Islet precursor cell (in vitro differentiated cells): ENCODE results near the gene HSF5.
A peak's percentile ranks its signal among the peaks of the same experiment; 100 is the strongest.
"Not testable (repeated sequence)": the region's sequence is repeated elsewhere in the genome, so short reads cannot be mapped to it uniquely, and the experiment has no call there.

Source experiments
- DNase-seq: peaks from one replicate; pipeline ENCODE4 v3.0.0-alpha.2; 2018

The HSF5 gene

DNA sequence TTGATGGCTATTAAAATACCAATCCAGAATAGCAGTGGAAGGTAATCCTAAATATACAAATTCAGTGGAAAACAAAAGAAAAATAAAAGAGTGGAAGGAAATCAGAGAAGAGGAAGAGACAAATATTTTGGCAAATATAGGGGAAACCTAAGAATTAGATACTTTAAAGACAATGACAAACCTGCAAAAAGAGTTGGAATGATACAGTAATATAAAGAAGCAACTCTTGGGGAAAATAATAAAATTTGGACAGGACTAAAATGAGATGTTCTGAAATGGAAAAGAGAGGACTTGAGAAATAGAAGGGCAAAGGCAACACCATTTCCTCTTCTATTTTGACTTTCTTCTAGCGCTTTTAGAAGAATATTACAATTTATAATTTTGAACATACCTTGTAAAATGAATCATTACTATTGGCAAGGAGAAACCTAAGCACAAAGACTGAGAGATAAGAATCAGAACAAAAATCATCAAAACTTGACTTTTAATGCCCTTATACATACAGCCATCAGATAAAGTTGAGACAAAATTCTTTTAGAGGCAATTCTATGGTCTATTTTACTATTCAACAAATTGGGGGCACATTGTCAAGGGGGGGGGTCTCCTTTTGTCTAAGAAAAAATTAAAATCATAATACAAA lies 76.0 kb downstream of the HSF5 start:
- no peak for DNase-seq

DNA sequence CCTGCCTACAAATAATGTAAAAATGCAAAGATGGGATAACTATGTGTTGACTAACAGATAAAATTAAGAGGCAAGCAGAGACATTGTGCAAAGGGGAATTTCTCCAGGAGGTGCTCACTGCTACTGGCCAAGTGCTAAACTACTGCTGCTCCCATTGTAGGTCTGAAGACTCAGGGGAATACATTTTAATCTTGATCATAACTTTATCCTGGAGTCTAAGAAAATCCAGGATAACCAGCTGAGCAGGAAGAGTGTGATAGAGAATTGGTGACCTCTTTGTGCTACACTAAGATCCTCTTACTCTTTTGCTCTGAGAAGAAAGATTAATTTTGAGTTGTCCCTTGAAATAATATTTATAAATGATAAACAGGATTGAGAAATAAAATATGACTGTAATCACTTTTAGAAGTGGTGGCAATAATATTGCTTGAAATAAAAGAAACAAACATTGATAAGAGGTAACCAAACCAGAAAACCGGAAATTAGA lies 76.8 kb downstream of the HSF5 start:
- DNase-seq, result no peak

DNA sequence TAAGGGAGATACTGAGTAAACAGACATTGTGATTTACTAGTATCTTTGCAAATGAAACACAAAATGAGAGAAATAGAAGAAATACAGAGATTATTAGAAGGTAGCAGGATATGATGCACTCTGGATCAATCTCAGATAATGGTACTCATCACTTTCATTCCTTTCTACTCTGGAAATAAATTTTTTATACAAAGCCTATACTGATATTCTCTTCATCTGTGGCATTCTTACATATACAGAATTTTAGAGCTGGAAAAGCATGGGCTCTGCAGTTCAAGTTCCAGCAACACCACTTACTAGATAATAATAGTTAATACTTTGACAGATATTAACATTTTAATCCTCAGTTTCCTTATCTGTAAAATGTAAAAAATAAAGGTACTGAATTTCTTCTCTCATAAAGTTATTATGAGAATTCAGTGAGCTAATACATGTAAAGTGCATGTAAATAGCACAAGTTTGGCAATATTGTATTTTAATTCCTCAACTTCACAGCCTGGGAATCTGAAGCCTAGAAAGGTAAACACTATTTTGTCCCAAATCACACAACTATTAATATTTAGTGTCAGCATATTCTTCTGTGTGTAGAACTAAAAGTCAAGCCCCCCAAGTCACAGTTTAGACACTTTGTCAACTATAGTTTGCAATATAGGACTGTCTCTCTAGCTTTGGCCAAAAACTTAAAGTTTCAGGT lies 77.3 kb downstream of the HSF5 start:
- DNase-seq, result no peak

DNA sequence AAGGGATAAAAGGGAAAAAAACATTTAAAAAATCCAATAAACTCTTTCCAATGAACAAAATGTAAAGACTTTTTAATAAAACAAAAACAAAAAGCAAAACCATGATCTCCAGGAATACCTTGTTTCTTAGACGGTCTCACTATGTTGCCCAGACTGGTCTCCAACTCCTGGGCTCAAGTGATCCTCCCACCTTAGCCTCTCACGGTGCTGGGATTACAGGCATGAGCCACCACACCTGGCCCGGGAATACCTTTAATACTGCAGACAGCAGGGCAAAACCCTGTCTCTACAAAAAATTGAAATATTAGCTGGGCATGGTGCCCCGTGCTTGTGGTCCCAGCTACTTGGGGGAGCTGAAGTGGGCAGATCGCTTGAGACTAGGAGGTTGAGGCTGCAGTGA lies 78.8 kb downstream of the HSF5 start:
- DNase-seq, result no peak

DNA sequence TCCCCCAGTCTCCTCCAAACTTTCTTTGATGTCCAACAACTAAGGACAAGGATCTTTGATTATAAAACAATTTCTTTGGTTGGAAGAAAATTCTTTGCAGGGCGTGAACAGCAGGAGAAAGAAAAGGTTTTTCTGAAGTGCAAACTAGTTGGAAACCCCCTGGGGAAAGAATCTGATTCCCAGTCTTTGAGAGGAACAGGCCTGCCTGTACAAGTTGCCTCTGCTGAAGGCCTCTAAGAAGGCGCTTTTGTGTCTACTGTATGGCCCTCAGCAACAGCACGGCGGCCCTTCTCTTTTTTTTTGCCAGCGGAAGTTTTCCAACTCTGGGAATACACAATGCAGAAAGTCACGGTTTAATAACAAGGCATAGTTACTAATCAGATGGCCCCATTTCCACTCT lies 84.9 kb downstream of the HSF5 start:
- peak; percentile 88 for DNase-seq

DNA sequence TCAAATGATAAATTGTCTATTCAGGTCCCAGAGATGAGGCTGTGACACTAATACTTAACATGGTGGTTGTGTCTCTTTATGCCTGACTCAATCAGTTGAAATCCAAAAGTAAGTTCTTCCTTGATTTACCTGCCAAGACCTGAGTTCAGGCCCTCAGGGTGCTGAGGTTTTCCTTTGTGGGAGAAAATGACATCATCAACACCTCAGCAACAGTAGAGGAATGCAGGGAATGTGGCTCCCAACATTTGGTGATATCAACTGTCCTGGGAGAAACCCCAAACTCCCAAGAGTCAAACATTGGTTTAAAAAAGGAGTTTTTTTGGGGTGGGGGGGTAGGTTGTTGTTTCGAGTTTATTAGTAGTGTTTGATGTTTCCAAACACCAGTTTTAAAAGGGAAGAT lies 85.5 kb downstream of the HSF5 start:
- DNase-seq, result peak; percentile 89

DNA sequence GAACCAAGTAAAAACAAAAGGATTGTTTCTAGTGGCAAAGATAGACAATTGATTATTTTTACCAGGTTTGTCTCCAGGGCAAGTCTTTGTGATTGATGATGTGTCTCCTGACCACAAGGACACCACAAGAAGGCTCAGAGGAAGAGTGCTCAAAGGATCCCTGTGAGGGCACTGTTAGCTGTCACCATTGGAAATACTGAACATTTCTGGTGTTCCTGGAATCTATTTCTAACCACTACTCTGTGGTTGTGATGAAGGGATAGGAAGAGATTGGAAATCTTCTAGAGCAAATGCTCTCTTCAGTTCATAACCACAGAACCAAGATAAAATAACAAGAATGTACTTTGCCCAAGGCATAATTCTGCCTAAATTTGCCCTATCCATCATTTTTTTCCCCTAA lies 86.2 kb downstream of the HSF5 start:
- peak; percentile 92 for DNase-seq

DNA sequence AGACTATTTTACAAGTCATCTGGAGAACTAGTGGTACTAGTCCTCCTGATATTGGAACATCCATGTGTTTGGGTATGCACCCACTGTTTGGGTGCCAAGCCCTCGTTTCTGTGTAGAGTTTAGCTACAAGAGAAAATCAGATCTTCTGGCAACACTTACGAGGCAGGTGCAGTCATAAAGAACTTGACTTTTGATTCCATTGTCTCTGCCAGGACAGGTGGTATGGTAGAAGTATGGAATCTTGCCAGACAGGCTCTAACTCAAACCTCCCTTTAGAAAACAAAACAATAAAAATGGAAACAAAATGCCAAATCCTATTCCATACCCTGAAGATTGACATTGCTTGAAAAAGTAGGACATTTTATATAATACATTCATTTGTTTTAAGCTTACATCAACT lies 86.9 kb downstream of the HSF5 start:
- no peak for DNase-seq

DNA sequence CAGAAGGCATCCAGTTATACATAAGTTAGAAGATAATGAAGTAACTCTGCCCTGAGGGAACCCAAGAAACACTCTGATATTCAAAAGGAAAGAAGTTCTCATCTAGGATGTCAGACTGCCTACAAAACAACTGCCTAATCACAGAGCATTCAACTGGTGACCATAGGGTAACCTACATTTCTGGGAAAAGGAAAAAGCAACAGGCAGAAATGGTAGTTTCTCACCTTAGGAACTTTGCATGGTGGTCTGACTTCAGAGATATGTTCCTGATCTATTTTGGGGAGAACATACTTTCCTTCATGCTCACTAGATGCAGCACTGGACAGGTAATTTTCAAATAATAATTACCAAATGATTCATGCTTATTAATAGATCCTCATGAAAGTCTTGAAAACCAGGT lies 87.4 kb downstream of the HSF5 start:
- DNase-seq, result no peak

DNA sequence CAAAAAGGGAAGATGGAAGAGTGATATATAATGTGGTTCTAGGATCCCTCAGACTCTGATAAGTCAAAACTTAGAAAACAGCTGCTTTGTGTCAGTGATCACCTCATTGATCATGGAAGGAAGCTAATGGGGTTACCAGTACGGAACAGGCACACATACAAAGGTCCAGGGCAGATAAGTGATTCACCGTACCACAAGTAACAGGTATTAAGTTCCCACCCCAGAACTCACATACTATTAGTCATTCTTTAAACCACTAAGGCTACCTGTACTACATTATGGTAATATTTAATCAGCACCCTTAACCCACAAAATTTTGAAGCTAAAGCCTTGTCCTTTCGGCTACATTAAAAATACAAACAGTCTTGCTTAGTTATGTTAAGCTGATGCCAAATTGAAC lies 88.2 kb downstream of the HSF5 start:
- no peak for DNase-seq

DNA sequence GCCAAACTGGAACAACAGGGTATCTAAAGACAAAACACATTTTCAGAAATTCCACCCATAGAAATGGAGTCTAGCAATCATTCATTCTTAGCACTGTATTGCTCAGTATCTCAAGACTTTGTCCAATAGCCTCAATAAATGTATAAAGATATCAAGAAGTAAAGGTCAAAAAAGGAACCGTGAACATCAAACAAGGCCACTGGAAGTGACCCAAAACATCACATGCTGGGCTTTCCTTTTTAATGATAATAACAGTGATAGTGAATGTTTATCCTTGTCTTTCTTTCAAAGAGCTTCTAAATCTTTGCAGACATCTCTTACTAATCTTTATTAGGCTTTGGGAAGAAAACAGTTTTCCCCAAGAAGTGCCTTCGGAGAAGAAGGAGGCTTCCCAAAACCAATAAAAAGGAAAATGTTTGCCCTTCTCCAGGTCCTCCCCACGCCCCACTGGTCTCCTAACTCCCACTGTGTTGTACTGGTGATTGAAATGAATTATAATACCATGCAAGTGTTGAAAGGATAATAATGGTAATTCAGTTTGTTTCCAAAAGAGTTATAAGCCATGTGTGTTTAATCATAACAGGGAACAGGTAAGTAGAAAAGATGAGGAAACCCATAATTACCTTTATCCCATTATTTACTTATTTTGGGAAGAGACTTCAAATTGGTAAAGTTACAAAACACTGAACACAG lies 89.5 kb downstream of the HSF5 start:
- no peak for DNase-seq

DNA sequence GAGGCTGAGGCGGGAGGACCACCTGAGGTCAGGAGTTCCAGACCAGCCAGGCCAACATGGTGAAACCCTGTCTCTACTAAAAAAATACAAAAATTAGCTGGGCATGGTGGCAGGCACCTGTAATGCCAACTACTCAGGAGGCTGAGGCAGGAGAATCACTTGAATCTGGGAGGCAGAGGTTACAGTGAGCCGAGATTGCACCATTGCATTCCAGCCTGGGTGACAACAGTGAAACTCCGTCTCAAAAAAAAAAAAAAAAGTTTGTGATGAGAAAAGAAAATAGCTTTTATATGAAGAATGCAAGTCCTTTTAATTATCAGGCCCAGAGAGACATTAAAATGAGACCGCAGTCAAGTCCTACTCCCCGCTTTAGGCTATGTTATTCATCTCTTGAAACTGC lies 90.8 kb downstream of the HSF5 start:
- not testable (repeated sequence) for DNase-seq

DNA sequence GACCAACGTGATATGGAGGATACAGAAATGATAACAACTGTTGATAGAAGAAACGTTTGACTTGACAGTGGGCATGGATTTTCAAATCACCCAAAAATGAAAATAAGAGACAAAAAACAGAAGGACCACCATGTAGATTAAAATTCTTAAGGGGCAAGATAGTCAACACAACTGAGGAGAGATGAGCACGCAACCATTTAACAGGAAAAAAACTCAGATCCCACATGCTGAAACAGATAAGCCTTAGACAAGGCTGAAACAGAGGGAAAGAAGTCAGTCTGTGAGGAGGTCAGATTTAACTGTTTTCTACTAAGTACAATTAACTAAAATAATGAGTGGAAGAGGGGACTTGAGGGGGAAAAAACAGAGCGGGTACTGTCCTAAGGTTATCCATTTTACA lies 92.0 kb downstream of the HSF5 start:
- DNase-seq, result no peak

DNA sequence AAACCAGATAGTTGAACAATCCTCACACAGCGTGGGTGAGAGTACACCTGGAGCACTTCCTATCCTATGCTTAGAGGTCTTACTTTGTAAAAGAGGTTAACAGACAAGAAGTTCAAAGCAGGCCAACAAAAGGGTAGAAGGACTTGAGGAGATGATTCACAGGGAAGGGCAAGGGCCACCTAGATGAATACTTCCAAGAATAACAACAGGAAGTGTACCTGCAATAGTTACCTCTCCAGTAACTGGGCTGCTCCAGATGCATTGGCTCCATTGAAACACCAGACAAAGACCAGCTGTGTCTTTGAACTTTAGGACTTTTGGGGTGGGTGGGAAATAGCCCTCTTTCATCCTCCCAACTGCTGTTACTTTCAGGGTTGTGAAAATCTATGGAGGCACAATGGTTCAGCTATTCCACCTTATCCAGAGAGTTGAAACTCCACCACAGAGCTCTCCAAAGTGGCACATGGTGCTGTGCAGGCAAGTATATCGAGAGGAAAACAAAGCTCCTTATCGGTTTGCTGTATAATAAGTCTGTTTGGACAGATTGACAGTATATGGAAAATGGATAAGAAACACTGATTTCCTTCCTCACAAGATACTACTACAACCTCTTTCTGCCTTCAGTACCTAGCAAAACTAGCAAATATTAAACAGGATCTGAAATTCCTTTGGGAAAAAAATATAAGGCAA lies 93.5 kb downstream of the HSF5 start:
- no peak for DNase-seq

DNA sequence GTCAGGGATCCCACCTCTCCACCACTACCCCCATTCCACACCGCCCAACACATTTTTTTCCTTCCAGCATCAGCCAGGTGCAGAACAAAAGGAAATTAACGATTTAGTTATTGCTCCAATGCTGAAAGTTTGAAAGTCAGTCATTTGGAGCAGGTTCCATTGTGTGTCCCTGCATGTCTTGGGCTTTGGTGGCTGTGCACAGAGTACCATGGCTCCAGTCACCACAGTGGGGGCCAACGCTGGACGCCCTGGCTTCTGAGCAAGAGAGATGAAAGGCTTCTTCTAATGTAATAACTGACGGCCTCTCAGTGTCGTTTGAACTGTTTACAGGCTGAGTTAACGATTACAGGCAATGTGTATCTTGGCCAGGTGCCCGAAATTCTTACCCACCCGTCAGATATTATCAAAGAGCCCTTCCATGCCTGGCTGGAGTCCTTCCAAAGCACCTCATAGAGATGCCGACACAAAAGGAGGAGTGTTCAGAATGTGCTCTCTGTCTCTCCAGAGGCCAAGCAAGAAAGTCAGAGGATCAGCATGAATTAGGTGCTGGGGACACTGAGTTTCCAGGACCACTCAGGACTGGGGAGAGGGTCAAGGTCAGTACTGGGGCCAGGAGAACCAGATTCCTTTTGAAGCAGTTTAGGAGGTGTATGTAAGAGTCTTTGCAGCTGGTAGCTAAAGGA lies 96.8 kb downstream of the HSF5 start:
- DNase-seq, result peak; percentile 76

DNA sequence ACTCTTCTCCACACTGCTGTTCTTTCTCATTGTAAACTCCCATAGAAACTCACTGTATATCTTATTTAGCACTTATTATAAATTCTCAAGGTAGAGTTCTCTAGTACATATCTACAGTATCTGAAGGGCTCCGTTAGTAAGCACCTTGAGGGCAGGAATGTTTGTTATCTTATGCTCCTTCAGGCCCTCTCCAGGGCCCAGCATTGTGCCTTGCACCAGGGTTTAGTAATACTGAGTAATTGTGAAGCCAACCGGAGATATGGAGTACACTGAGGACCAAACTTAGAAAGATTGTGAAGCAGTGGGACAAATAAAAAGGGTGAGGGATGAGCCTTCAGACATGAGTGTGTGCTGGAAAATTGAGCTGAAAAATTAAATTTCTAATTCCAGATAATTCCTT lies 97.3 kb downstream of the HSF5 start:
- DNase-seq, result no peak

DNA sequence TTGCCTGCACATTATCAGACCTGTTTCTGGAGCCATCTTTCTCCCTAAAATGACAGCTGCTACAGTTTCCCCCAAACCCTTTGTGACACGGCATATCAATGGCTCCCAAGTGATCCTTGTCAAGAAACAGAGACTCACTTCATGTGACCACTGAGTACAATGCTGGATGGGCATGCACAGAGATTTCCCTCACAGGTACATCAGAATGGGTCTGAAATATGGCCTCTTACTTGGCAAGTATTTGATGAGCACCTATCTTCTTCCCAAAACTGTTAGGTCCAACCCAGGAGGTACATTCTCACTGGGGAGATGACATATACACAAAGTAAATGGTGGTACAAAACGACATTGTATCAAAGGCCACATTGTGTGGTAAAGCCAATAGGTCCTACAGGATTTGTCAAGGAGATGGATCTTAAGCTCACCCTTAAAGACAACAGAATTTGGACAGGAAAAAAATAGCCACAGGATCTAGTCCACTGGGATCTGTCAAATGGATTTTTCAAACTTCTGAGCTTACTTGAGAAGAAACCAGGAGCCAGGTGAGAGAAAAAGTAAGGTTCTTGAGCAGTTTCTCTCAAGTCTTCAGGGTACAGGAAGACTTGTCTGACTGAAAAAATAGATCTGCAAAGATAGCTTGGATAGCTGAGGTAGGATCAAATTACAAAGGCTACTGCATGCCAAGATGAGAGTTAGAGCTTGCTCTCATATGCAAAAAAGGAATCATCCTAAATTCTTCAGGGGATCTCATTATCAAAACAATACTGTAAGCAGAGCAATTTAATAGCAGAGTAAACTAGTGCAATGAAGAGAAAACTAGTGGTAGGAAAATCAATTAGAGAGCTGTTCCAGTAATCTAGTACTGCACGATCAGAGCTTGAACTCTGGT lies 99.7 kb downstream of the HSF5 start:
- DNase-seq, result no peak

DNA sequence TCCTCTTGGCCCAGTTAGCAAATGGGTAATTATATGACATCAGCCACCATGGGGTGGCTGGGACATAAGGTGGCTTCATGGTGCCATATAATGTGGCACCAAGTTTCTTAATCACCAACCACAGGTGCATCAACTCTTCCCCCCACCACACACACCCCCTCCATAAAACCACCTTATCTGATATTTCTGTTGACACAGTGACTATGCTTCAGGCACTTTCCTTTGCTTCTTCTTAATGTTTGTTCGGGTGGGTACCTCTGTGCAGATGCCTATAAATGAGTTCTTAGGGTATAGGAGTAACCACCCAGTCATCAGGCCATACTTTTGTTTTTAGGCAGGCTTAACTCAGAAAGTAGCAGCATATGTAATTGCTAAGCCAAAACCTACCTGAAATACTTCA lies 100.4 kb downstream of the HSF5 start:
- no peak for DNase-seq

DNA sequence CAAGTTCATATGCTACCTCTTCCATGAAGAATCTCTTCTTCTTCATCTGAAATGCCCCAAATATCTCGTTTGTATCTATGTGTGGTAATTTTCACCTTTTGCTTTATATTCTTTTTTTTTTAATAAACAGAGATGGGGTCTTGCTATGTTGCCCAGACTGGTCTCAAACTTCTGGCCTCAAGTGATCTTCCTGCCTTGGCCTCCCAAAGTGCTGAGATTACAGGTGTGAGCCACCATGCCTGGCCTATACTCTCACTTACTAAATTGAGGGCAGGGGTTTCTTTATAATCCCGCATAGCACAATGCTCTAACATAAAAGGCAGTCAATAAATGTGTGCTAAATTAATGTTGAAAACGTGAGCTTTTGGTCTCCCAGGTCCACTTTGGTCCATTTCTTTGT lies 101.5 kb downstream of the HSF5 start:
- no peak for DNase-seq

DNA sequence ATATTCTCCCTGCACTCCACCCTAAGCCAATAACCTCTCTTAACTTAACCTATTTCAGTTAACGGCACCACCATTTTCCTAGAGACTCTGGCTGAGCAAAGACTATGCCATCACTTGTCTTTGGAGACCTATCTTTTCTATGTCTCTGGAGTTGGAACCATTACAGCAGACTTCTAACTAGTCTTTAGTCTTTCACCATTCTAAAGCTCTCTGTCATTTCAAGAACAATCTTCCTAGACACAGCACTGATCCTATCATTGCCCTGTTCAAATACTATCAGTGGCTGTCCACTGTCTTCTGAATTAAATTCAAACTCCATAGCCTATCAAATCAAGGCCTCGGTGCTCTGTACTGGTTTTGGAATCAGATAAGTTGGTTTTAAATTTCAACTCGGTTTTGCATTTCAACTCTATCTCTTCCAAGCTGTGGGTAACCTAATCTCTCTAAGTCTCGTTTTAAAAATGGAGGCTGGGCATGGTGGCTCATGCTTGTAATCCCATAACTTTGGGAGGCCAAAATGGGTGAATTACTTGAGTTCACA lies 102.8 kb downstream of the HSF5 start:
- no peak for DNase-seq

DNA sequence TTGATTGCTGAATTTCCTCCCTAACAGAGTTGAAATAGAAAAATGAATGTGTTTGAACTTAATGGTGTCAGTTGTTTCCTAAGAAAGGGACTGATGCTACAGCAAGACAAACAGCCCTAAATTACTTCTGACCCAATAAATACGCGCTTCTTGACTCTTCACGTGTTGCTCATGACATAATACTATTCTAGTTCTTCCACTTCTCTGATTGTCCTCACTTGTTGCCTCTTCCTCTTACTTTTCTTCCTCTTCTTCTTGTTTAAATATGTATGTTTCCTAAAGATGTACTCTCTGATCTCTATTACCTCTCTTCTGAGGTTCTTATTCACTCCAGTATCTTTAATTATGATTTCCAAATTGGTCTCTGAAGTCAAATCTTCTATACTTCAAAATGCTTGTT lies 103.3 kb downstream of the HSF5 start:
- no peak for DNase-seq
